Measurements from ENCODE around the gene RAB29. TPM values are rescaled to one million over a fixed set of nuclear protein-coding genes. Genes with fewer than 3 reads are reported as not detected.

RAB29 gene
- total and polyA plus RNA-seq, 2 donors (not counting 1 experiment from before 2014, with no cell fraction given): 51.7 to 61.4 TPM

GRCh38 chr1:205763980-205764379 lies 11.3 kb downstream of the RAB29 start:
- Histone ChIP-seq H3K27me3 (replicated peaks in 1 of 4; ENCODE audit: control extremely low read depth in 1 of 4, control insufficient read depth in 3 of 4, insufficient read depth in 4 of 4, low read length in 3 of 4) (no peaks in the 10 kb centered on the region), H4K20me1 (ENCODE audit: control insufficient read depth, insufficient read depth, low read length, poor library complexity, severe bottlenecking) (no peaks in the 10 kb centered on the region), H3K4me2 (replicated peaks; ENCODE audit: low read depth, low read length, poor library complexity, severe bottlenecking) (no peak overlapping the region), H3K27ac (ENCODE audit: low read length in 2 of 2) (no peak overlapping the region), H3K79me2 (ENCODE audit: control insufficient read depth, insufficient read depth, low read length) (no peaks in the 10 kb centered on the region), H3K4me1 (ENCODE audit: control insufficient read depth in 2 of 2, insufficient read depth in 2 of 2, low read length in 2 of 2) (no peaks in the 10 kb centered on the region), H3K4me3 (ENCODE audit: control extremely low read depth in 1 of 5, extremely low read depth in 1 of 5, insufficient read depth in 1 of 5, low read depth in 2 of 5, low read length in 4 of 5) (no peak overlapping the region), H3K9me3 (ENCODE audit: control extremely low read depth in 1 of 3, control insufficient read depth in 2 of 3, insufficient read depth in 1 of 3, low read length in 2 of 3) (no peaks in the 10 kb centered on the region), H2AFZ (ENCODE audit: insufficient read depth, low read depth, low read length, poor library complexity, severe bottlenecking) (no peak overlapping the region), H3K36me3 (replicated peaks in 1 of 2; ENCODE audit: control extremely low read depth in 1 of 2, control insufficient read depth in 1 of 2, extremely low read depth in 1 of 2, insufficient read depth in 2 of 2, low read length in 1 of 2) (peaks cover 0 to 18% of the 10 kb centered on the region in 2 experiments), H3K9ac (ENCODE audit: low read length) (no peak overlapping the region)
- ATAC-seq (ENCODE audit: low read depth): no peak
- POLR2A ChIA-PET: no interaction called here
- intact Hi-C loops (cut with micrococcal nuclease): no loop called here
- H3K4me3 Mint-ChIP-seq: no peak overlapping the region
- H3K27ac Mint-ChIP-seq: no peak overlapping the region
- TF ChIP-seq EZH2 (IDR thresholded peaks at IDR 0.05; ENCODE audit: borderline replicate concordance, insufficient read depth, low read depth, low read length, poor library complexity, severe bottlenecking): no peak
- no peak for TF ChIP-seq CTCF (IDR thresholded peaks at IDR 0.05)
- H3K27me3 Mint-ChIP-seq: no peaks in the 10 kb centered on the region
- no peak for DNase-seq
- no peaks in the 10 kb centered on the region for H3K9me3 Mint-ChIP-seq (ENCODE audit: insufficient read depth)
- no peaks in the 10 kb centered on the region for H3K4me1 Mint-ChIP-seq
- CTCF ChIA-PET: interaction anchor here (1.0 to 2.2 kb wide), 2 partner anchors 53 to 157 kb away, joined by 3 to 6 read pairs; no protein-coding TSS in a partner anchor

- H4K20me1 ChIP-seq (ENCODE audit: control insufficient read depth, insufficient read depth, low read length, poor library complexity, severe bottlenecking): no peaks in the 10 kb centered on the region
- ChIA-PET CTCF (interaction anchor here (0.6 to 1.2 kb wide), 4 partner anchors 13 to 784 kb away, joined by 3 to 4 read pairs (median 3); no protein-coding TSS in a partner anchor), POLR2A (no interaction called here)
- H3K4me3 ChIP-seq (ENCODE audit: control extremely low read depth in 1 of 5, extremely low read depth in 1 of 5, insufficient read depth in 1 of 5, low read depth in 2 of 5, low read length in 4 of 5): no peak overlapping the region
- no peak overlapping the region for H3K27ac ChIP-seq (ENCODE audit: low read length in 2 of 2)
- H3K79me2 ChIP-seq (ENCODE audit: control insufficient read depth, insufficient read depth, low read length): no peaks in the 10 kb centered on the region
- Mint-ChIP-seq H3K4me3 (no peak overlapping the region), H3K27me3 (no peaks in the 10 kb centered on the region), H3K27ac (no peak overlapping the region), H3K9me3 (ENCODE audit: insufficient read depth) (no peaks in the 10 kb centered on the region), H3K4me1 (no peaks in the 10 kb centered on the region)
- no peak overlapping the region for H3K4me2 ChIP-seq (replicated peaks; ENCODE audit: low read depth, low read length, poor library complexity, severe bottlenecking)
- no peaks in the 10 kb centered on the region for H3K4me1 ChIP-seq (ENCODE audit: control insufficient read depth in 2 of 2, insufficient read depth in 2 of 2, low read length in 2 of 2)
- WGBS (ENCODE audit: insufficient coverage): no CpG with 5 or more reads among the region's 3 CpGs
- ATAC-seq (ENCODE audit: low read depth): no peak
- DNase-seq: no peak
- H3K9me3 ChIP-seq (ENCODE audit: control extremely low read depth in 1 of 3, control insufficient read depth in 2 of 3, insufficient read depth in 1 of 3, low read length in 2 of 3): no peaks in the 10 kb centered on the region
- no peak overlapping the region for H3K9ac ChIP-seq (ENCODE audit: low read length)
- TF ChIP-seq CTCF (IDR thresholded peaks at IDR 0.05): no peak
- TF ChIP-seq EZH2 (IDR thresholded peaks at IDR 0.05; ENCODE audit: borderline replicate concordance, insufficient read depth, low read depth, low read length, poor library complexity, severe bottlenecking): no peak
- intact Hi-C loops (cut with micrococcal nuclease): no loop called here
- H2AFZ ChIP-seq (ENCODE audit: insufficient read depth, low read depth, low read length, poor library complexity, severe bottlenecking): no peak overlapping the region
- H3K36me3 ChIP-seq (replicated peaks in 1 of 2; ENCODE audit: control extremely low read depth in 1 of 2, control insufficient read depth in 1 of 2, extremely low read depth in 1 of 2, insufficient read depth in 2 of 2, low read length in 1 of 2): peaks cover 4% of the 10 kb centered on the region in 2 experiments
- H3K27me3 ChIP-seq (replicated peaks in 1 of 4; ENCODE audit: control extremely low read depth in 1 of 4, control insufficient read depth in 3 of 4, insufficient read depth in 4 of 4, low read length in 3 of 4): no peaks in the 10 kb centered on the region
Observed at GRCh38 chr1:205760606-205761005, 14.7 kb downstream of the RAB29 start.

Measured in B cell (primary cell).